ENCODE data around the gene KCNMB2.
A peak's percentile ranks its signal among the peaks of the same experiment; 100 is the strongest.

The KCNMB2 gene

GRCh38 chr3:178625053-178625600, 88.9 kb downstream of the KCNMB2 start:
- intact Hi-C loops (cut with DNase I), result no loop called here
- no peak for DNase-seq

- no peak for DNase-seq
- intact Hi-C loops (cut with DNase I), result no loop called here
These were observed 91.8 kb downstream of the KCNMB2 start for GRCh38 chr3:178628037-178628436.

DNA sequence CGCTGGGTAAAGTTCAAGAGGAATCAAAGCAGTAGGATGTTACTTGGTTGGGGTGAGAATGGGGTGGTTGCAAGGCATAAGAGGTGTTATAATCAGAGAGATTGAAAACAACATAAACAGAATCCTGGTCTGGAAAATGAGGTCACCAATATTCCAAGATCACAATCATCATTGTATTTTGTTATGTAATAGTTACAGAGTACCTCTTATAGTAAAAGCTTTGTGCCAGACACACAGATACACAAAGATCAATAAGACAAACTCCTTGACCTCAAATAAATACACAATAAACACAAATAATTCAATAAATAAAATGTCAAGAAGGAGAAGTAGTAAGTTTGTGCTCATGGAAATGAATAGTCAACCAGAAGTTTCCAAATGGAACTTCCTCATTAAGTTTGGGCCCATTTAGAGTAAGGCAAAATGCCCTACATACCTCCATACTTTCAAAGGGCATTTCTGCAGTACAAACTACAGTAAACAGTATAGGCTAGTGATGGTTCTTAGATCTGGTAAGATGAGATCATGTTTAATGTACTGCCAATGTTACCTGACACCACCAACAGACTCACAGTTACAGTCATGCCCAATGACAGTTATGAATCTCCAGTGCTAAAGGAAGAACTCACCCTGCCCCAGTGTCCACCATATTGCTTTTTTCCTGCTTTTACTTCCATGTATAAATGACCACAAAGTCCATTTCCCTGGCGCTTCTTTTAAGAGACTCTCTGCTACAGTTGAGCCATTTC, 93.4 kb downstream of the KCNMB2 start:
- DNase-seq, result no peak
- intact Hi-C loops (cut with DNase I), result no loop called here

GRCh38 chr3:178631950-178632349, 95.7 kb downstream of the KCNMB2 start:
- DNase-seq, result no peak
- intact Hi-C loops (cut with DNase I), result no loop called here

- no peak for DNase-seq
- intact Hi-C loops (cut with DNase I), result no loop called here
These were observed 98.7 kb downstream of the KCNMB2 start for GRCh38 chr3:178634975-178635374.

DNA sequence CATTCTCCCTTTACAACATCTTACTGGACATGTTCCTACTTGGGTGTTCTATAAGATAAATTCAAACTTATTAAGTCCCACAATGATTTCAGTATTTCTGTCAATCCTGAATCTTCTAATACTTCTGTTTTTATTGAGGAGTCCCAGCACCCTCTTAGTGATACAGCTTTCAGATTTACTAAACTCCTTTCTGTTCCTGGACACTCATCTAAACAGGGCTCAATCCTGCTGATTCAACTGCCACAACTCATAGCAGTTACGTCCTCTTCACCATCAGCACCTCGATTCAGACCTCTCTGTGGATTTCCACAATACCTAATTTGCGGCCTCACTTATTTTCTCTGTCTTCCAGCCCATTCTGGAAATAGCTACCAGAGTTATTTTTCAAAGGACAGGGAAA, 101.6 kb downstream of the KCNMB2 start:
- intact Hi-C loops (cut with DNase I), result no loop called here
- no peak for DNase-seq

DNA sequence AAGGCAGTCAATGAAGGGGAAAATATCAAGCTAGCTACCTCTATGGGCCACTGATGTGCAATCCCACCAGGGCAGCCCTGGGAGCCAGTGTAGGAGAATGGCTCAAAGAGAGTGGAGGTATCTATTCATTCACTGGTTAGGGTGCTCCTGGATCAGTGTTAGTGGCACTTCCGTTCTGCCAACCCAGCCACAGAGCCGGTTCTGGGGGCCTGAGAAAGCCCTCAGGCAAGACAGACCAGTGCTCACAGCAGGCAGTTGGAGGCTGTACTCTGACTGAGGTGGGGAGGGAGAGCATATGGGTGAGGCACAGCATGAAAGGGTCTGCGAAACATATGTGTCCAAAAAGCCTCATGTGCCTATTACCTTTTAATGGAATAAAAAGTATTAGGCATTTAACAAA, 109.3 kb downstream of the KCNMB2 start:
- intact Hi-C loops (cut with DNase I), result no loop called here
- DNase-seq, result no peak

GRCh38 chr3:178646186-178646862, 110.1 kb downstream of the KCNMB2 start:
- no peak for DNase-seq
- intact Hi-C loops (cut with DNase I), result no loop called here

DNA sequence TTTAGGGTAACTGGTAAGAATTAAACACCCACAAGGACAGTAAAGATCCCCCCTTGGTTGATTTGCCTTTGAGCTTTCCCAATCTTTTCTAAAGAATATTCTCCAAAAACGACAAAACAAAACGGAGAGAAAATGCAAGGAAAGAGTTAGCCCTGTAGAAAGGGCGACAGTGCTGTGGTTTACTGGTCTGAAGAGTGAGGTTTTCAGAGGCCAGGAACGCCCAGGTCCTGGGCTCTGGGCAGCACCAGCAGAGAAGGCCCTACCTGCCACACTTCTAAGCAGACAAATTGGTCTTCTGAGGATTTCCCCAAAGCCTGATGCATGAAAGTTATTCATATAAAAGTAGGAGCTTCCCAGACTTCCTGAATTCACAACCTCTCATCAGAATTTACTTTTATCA, 119.3 kb downstream of the KCNMB2 start:
- no peak for DNase-seq
- intact Hi-C loops (cut with DNase I), result no loop called here

GRCh38 chr3:178658694-178659325, 122.6 kb downstream of the KCNMB2 start:
- no peak for DNase-seq
- intact Hi-C loops (cut with DNase I), result no loop called here

DNA sequence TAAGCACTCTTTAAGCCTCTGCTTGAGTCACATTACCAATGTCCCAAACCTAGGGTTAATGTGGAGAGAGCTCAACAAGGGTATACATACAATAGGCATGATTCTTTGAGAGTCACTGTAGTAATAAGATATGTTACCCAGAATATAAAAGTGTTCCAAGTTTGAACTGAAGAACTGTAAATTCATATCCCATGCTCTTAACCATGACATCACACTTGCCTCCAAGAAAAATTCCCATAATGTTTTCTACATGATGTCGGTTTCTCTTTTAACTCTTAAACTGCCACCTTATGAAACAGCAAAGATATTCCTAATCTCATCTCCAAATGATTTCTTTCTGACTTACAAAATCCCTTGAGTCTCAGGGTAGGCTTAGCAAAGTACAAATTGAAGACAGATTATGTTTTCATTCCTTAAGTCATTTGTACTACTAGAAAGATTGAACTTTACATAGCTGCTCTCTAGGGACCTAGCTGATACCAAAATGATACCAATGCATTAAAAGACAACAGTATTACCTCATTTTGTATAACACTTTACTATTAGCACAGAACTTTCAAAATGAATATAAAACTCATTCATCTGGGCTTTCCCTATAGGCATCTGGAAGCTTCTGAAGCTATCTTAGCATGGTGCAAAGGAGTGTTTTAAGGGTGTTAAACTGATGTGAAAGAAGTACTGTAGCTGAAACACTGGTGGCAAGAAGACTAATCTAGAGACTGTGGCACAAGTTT, 127.1 kb downstream of the KCNMB2 start:
- DNase-seq, result no peak
- intact Hi-C loops (cut with DNase I), result no loop called here

GRCh38 chr3:178665747-178666146, 129.5 kb downstream of the KCNMB2 start:
- intact Hi-C loops (cut with DNase I), result no loop called here
- no peak for DNase-seq

- intact Hi-C loops (cut with DNase I), result no loop called here
These were observed 132.9 kb downstream of the KCNMB2 start for GRCh38 chr3:178669022-178669601.

DNA sequence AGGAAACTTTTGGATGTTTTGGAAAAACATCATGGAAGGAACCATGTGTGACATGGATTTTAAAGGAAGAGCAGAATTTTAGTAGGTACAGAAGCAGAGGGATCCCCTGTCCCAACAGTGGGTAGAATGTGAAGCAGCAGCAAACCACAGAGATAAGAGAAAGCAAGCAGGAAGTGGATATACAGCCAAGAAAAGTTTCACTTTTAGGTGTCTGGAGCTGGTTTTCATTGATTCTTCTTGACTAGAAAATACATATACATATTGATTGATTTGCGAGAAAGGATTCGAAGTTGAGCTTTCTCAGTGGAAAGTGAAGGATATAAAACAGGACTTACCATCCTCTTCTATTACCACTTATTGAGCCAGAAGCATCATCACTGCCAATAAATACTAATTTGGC, 133.5 kb downstream of the KCNMB2 start:
- no peak for DNase-seq
- intact Hi-C loops (cut with DNase I), result no loop called here

More at GRCh38 chr3:178669022-178669601, 132.9 kb downstream of the KCNMB2 start:
- DNase-seq, result no peak

- intact Hi-C loops (cut with DNase I), result no loop called here
These were observed 135.1 kb downstream of the KCNMB2 start for GRCh38 chr3:178671377-178671776.

DNA sequence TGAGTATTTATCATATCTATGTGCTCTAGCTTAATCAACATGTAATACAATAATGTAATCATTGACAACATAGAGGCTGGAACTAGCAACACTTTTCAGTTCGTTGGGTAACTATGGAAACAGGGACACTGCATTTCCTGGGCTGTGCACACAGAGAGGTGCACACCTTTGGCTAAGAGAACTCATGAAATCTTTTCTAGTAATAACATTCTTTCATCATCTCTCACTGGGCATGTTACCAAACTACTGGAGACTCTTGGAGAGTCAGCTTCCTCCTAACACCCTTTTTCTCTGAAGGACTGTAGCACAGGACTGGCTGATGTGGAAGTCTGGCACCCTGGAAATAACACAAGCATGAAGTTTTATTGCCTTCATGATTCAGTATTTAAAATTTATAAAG, 135.6 kb downstream of the KCNMB2 start:
- intact Hi-C loops (cut with DNase I), result no loop called here
- DNase-seq, result peak in 2 of 42 donors; percentile 2 to 14

More at GRCh38 chr3:178671377-178671776, 135.1 kb downstream of the KCNMB2 start:
- DNase-seq, result peak in 1 of 42 donors; percentile 11

DNA sequence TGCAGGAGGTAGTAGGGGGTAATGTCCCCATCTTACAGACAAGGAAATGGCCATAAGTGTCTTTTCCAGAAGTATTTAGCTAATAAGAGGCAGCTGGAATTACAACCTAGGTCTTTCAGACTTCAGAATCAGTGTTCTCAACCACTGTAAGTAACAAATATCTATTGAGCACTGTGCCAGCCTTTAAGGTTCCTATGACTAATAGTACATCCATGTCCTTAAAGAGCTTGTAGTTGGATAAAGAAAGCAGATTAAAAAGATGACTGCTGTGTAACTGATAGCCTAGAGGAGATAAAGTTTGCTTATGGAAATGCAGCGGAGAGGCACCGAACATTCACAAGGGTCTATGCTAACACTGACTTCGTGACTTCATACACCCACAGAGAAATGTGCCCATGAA, 136.0 kb downstream of the KCNMB2 start:
- intact Hi-C loops (cut with DNase I), result no loop called here
- no peak for DNase-seq

DNA sequence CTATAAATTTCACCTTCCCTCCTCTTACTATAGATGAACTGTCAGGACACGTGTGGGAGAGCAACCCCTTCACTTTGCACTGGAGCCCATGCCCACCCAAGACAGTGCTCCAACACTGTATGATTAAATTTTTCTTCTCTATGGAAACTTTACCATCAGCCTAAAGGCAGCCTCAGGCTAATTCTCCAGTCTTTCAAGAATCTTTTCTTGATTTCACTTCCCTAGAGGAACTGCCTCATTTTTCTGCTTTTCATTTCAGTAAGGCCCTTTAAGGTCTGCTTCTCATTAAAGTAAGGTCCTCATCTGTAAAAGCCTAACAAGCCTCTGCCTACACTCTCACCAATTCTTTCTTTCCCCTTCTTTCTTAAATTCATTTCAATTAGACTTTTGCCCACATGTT, 137.3 kb downstream of the KCNMB2 start:
- DNase-seq, result no peak
- intact Hi-C loops (cut with DNase I), result no loop called here

DNA sequence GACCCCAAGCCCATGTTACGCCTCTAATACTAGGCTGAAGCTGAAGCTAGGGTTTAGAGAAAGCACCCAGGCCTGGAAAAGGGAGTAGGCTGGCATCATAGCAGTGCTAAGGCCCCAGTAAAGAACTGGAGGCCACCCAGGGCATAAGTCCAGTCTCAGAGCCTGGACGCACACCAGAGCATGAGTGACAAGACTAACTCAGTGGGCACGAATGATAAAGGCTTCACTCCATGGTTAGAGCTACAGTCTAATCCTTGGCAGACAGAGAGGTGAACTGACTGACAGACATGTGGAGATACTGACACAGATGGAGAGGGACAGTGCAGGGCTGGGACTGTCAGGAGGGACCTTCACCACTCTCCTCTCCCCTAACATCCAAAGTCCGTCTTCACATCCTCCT, 139.8 kb downstream of the KCNMB2 start:
- no peak for DNase-seq
- intact Hi-C loops (cut with DNase I), result no loop called here

Measured in head of caudate nucleus (tissue), 42 donors.